ENCODE data around the gene GRM8.

The GRM8 gene

DNA sequence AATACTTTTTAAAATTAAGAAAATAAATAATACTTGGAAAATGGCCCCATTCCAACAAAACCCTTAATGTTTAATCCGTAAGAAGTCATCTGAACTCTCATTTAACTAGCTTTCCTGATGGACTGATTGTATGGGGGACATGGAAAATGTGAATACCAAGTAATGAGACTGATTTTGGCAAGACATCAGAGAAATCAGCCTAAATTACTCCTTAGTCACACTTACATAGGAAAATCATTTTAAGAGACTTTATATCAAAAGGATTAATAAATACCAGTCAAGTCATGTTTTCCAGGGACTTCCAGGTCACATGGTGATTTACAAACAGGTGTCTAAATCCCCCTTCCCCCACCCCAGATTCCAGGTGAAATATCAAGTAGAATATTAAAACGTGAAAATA lies 58.2 kb downstream of the GRM8 start:
- Histone ChIP-seq H4K20me1 (ENCODE audit: insufficient read depth, low read length) (no peaks in the 10 kb centered on the region), H3K9me3 (ENCODE audit: insufficient read depth, low read length, severe bottlenecking) (no peaks in the 10 kb centered on the region), H3K9ac (ENCODE audit: low read depth, low read length) (no peak overlapping the region), H3K27ac (ENCODE audit: low read length) (no peak overlapping the region), H3K27me3 (ENCODE audit: insufficient read depth, low read length, poor library complexity) (no peaks in the 10 kb centered on the region), H3K4me3 (ENCODE audit: low read depth in 1 of 2, low read length in 2 of 2) (no peak overlapping the region), H3K79me2 (ENCODE audit: insufficient read depth, low read length) (no peaks in the 10 kb centered on the region), H3K4me1 (ENCODE audit: insufficient read depth, low read length) (no peaks in the 10 kb centered on the region), H3K4me2 (ENCODE audit: insufficient read depth, low read length) (no peak overlapping the region), H3K36me3 (ENCODE audit: insufficient read depth, low read length) (no peaks in the 10 kb centered on the region), H2AFZ (ENCODE audit: low read depth, low read length) (no peak overlapping the region)
- DNase-seq = no peak
- ATAC-seq (ENCODE audit: insufficient read depth, low read depth) = no peak
- no peak for TF ChIP-seq EZH2 (IDR thresholded peaks at IDR 0.05; ENCODE audit: borderline replicate concordance, low read depth, low read length, severe bottlenecking)
- TF ChIP-seq CTCF (IDR thresholded peaks at IDR 0.05; ENCODE audit: borderline replicate concordance, extremely low read depth, low read length, poor library complexity, severe bottlenecking) = no peak

DNA sequence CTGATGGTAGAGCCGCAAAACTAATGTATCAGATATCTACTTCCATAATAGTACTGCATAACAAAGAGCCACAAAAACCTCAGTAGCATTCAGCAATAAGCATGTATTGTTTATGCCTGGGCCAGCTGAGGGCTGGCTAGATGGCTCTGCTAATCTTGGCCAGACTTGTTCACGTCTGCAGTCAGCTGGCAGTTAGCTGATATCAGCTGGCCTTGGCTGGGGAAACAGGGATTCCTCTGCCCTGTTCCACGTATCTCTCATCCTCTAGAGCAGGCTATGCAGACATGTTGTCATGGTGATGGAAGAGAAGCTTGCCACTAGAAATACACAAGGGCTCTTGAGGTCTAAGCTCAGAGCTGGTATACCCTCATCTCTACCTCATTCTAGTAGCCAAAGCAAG lies 62.9 kb downstream of the GRM8 start:
- Histone ChIP-seq H3K27me3 (ENCODE audit: insufficient read depth, low read length, poor library complexity) (no peaks in the 10 kb centered on the region), H3K4me3 (ENCODE audit: low read depth in 1 of 2, low read length in 2 of 2) (no peak overlapping the region), H3K4me1 (ENCODE audit: insufficient read depth, low read length) (no peaks in the 10 kb centered on the region), H3K9me3 (ENCODE audit: insufficient read depth, low read length, severe bottlenecking) (no peaks in the 10 kb centered on the region), H3K9ac (ENCODE audit: low read depth, low read length) (no peak overlapping the region), H4K20me1 (ENCODE audit: insufficient read depth, low read length) (no peaks in the 10 kb centered on the region), H3K4me2 (ENCODE audit: insufficient read depth, low read length) (no peak overlapping the region), H3K79me2 (ENCODE audit: insufficient read depth, low read length) (no peaks in the 10 kb centered on the region), H3K27ac (ENCODE audit: low read length) (no peak overlapping the region), H2AFZ (ENCODE audit: low read depth, low read length) (no peak overlapping the region), H3K36me3 (ENCODE audit: insufficient read depth, low read length) (no peaks in the 10 kb centered on the region)
- no peak for ATAC-seq (ENCODE audit: insufficient read depth, low read depth)
- no peak for DNase-seq
- TF ChIP-seq EZH2 (IDR thresholded peaks at IDR 0.05; ENCODE audit: borderline replicate concordance, low read depth, low read length, severe bottlenecking) = no peak
- TF ChIP-seq CTCF (IDR thresholded peaks at IDR 0.05; ENCODE audit: borderline replicate concordance, extremely low read depth, low read length, poor library complexity, severe bottlenecking) = no peak

DNA sequence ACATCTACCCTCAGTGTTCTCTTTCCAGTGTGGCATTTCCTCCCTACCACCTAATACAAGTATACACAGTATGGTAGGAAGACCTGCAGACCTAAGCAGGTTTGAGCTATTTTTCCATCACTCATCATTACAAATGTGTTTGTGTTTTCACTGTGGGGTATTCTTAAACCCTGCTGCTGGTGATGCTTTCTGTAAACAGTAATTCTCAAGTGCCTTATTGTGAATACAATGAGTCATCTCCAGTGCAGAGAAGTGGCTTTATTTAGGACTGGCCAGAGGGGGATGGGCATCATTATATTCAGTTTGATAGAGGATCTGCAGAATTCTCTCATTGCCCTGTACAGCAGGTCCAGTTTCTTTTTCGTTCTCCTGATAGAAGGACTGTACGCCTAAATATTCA lies 63.7 kb downstream of the GRM8 start:
- no peak overlapping the region for H3K9ac ChIP-seq (ENCODE audit: low read depth, low read length)
- H3K4me1 ChIP-seq (ENCODE audit: insufficient read depth, low read length) = no peaks in the 10 kb centered on the region
- no peaks in the 10 kb centered on the region for H3K27me3 ChIP-seq (ENCODE audit: insufficient read depth, low read length, poor library complexity)
- no peak for ATAC-seq (ENCODE audit: insufficient read depth, low read depth)
- no peak overlapping the region for H2AFZ ChIP-seq (ENCODE audit: low read depth, low read length)
- H3K27ac ChIP-seq (ENCODE audit: low read length) = no peak overlapping the region
- DNase-seq = no peak
- H3K4me3 ChIP-seq (ENCODE audit: low read depth in 1 of 2, low read length in 2 of 2) = no peak overlapping the region
- no peak for TF ChIP-seq CTCF (IDR thresholded peaks at IDR 0.05; ENCODE audit: borderline replicate concordance, extremely low read depth, low read length, poor library complexity, severe bottlenecking)
- TF ChIP-seq EZH2 (IDR thresholded peaks at IDR 0.05; ENCODE audit: borderline replicate concordance, low read depth, low read length, severe bottlenecking) = no peak
- H3K4me2 ChIP-seq (ENCODE audit: insufficient read depth, low read length) = no peak overlapping the region
- no peaks in the 10 kb centered on the region for H4K20me1 ChIP-seq (ENCODE audit: insufficient read depth, low read length)
- H3K36me3 ChIP-seq (ENCODE audit: insufficient read depth, low read length) = no peaks in the 10 kb centered on the region
- H3K79me2 ChIP-seq (ENCODE audit: insufficient read depth, low read length) = no peaks in the 10 kb centered on the region
- no peaks in the 10 kb centered on the region for H3K9me3 ChIP-seq (ENCODE audit: insufficient read depth, low read length, severe bottlenecking)

DNA sequence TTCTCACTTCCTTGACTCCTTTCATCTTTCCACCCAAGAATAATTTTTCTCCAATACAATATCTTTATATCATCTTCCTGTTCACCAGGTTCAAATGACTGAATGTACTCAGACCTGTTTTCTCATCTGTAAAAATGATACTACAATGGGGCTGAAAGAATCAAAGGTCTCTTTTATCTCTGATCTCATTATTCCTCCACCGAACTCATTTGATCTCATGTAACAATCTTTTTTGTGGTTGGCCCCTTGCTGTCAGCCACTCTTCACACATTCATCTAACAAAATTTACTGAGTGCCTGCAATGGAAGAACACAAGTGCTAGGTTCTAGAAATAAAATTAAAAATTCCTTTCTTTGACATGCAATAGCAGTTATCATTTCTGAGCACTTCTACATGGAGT lies 65.0 kb downstream of the GRM8 start:
- Histone ChIP-seq H3K4me2 (ENCODE audit: insufficient read depth, low read length) (no peak overlapping the region), H3K4me3 (ENCODE audit: low read depth in 1 of 2, low read length in 2 of 2) (no peak overlapping the region), H3K79me2 (ENCODE audit: insufficient read depth, low read length) (no peaks in the 10 kb centered on the region), H4K20me1 (ENCODE audit: insufficient read depth, low read length) (no peaks in the 10 kb centered on the region), H3K27ac (ENCODE audit: low read length) (no peak overlapping the region), H3K9me3 (ENCODE audit: insufficient read depth, low read length, severe bottlenecking) (no peaks in the 10 kb centered on the region), H3K9ac (ENCODE audit: low read depth, low read length) (no peak overlapping the region), H3K4me1 (ENCODE audit: insufficient read depth, low read length) (no peaks in the 10 kb centered on the region), H2AFZ (ENCODE audit: low read depth, low read length) (no peak overlapping the region), H3K27me3 (ENCODE audit: insufficient read depth, low read length, poor library complexity) (no peaks in the 10 kb centered on the region), H3K36me3 (ENCODE audit: insufficient read depth, low read length) (no peaks in the 10 kb centered on the region)
- DNase-seq (peak; percentile 33), ATAC-seq (ENCODE audit: insufficient read depth, low read depth) (peak; percentile 80)
- TF ChIP-seq CTCF (IDR thresholded peaks at IDR 0.05; ENCODE audit: borderline replicate concordance, extremely low read depth, low read length, poor library complexity, severe bottlenecking) (no peak), EZH2 (IDR thresholded peaks at IDR 0.05; ENCODE audit: borderline replicate concordance, low read depth, low read length, severe bottlenecking) (no peak)

Data from DND-41 (cell line).